IPS-NIHi7 (cell line): ENCODE measurements around the gene FCGBP.
A peak's percentile ranks its signal among the peaks of the same experiment; 100 is the strongest.

ENCODE experiments used
- DNase-seq: peaks from one replicate; pipeline ENCODE4 v3.0.0; 2012; ENCODE audit warnings: mixed read lengths; ENCODE audit errors: extremely low spot score

FCGBP gene

GRCh38 chr19:39946532-39946931 is 12.1 kb upstream of the FCGBP start:
- DNase-seq: no peak

GRCh38 chr19:39943586-39943985 is 9.2 kb upstream of the FCGBP start:
- no peak for DNase-seq

DNA sequence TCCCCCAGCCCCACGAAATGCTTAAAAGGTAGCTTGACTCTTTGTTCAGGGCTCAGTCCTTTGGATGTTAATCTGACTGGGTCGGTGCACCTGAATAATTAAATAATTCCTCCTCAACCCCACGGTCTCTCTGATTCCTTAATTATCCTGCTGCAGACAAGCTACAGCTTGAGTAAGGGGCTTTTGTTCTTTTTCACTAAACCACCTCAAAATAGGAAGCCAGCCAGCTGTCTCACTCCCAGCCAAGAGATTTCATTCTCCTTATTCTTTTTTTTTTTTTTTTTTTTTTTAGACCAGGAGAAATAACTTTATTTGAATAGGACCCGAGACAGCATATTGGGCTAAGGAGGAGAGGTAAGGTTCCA is 7.9 kb upstream of the FCGBP start:
- no peak for DNase-seq

- peak; percentile 16 for DNase-seq
These were observed 7.4 kb upstream of the FCGBP start for GRCh38 chr19:39941615-39942365.

DNA sequence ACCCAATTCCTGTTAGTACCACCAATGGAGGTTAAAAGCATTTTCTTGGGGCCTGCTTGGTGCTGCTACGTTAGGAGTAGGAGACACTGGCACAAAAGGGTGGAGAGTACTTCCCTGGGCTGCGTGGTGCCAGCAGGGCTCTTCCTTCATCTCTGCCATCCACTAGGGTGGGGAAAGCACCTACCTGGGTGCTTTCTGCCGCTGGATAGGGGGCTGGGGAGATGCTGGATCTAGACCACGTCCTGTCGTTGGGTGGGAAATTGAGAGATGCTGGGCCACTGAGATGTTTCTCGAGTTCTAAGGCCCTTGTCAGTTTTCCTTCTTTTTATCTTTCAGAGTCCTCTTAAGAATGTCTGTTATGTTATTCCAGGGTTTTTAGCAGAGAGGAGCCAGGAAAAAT is 6.7 kb upstream of the FCGBP start:
- DNase-seq: no peak

DNA sequence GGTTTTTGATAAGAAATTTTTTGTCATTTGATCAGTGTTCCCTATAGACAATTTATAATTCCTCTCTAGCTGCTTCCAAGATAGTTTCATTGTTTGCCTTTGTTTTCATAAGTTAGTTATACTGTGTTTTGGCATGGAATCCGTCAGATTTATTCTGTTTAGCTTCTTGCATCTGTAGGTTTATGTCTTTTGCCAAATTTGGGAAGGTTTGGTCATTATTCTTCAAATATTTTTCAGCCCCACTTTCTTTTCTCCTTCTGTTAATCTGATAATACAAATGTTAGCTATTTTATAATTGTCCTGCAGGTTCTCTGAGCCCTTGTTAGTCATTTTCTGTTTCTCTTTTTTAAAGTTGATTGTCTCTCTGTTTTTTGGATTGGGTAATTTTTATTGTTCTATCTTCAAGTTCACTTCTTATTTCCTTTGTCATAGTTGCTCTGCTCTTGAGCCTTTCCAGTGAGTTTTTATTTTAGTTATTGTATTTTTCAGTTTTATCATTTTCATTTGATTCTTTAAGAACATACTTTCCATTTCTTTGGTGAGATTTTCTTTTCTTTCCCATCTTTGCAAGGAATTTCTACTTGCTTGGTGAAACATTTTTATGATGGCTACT is 5.9 kb upstream of the FCGBP start:
- no peak for DNase-seq

DNA sequence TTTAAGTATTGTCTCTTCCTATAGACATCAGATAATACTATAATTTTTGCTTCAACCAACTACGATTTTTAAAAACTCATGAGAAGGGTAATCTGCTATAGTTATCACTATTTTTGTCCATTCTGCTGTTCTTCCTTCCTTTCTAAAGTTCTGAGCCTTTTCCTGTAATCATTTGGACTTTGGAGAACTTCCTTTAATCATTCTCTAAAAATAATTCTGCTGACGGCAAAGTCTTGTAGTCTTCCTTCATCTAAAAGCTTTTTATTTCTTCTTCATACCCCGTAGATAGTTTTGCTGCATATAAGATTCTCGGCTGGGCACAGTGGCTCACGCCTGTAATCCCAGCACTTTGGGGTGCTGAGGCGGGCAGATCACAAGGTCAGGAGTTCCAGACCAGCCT is 5.1 kb upstream of the FCGBP start:
- no peak for DNase-seq

GRCh38 chr19:39937787-39938186 is 3.4 kb upstream of the FCGBP start:
- DNase-seq: no peak

DNA sequence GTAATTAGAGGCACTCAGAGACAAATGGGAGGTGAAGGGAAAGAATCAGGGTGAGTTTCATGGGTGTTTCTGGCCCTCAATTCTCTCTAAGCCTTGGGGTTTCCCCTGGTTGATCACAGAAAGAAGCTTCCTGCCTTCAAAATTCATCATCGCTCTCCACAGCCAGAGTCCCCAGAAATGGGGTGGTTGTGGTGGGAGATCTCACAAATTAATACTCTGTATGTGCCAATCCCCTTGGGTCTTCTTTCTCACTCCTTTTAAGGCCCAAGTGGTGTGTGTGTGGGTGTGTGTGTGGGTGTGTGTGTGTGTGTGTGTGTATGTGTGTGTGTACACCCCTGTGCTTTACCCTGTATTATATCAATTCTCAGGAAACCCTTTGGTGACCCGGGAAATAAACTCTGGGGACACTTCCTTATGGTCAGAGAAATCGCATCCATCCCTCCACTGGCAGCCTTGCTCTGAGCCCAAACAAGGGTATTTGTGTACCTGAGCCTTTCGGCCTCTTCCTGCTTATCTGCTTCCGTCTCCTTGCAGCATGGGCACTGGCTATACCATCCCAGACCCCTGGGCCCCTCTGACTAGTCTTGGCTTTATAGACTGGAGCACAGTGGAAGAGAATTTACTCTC is 2.8 kb upstream of the FCGBP start:
- peak; percentile 8 for DNase-seq

DNA sequence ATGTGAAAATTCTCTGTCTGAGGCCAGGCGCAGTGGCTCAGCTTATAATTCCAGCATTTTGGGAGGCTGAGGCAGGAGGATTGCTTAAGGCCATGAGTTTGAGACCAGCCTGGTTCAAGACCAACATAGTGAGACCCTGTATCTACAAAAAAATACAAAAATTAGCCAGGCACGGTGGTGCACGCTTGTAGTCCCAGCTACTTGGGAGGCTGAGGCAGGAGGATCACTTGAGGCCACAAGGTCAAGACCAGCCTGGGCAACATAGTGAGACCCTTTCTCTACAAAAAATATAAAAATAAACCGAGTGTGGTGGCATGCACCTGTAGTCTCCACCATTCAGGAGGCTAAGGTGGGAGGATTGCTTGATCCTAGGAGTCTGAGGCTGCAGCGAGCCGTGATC is 2.2 kb upstream of the FCGBP start:
- no peak for DNase-seq

DNA sequence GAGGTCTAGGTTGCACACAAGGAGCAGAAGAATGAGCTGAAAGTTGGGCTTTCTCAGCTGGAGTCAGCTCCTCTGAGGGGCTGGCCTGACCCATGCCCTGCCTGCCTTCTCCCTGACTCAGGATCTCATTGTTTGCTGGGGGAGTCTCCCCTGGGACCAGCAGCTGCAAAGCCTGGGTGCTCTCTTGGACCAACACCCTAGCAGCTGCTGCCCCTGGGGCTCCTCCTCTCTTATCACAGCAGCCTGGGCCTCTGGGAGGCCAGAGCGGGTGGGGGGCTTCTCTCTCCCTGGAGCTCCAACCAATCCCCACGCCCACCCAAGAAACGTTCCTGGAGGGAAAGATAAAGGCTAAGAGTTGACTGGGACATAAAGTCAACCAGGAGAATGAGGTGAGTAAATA is 1.6 kb upstream of the FCGBP start:
- peak; percentile 2 for DNase-seq

- DNase-seq: peak; percentile 25
These were observed 879 bp upstream of the FCGBP start for GRCh38 chr19:39935364-39935661.

- DNase-seq: no peak
These were observed 4.7 kb downstream of the FCGBP start for GRCh38 chr19:39929750-39930149.

GRCh38 chr19:39928357-39928725 is 6.1 kb downstream of the FCGBP start:
- DNase-seq: no peak

DNA sequence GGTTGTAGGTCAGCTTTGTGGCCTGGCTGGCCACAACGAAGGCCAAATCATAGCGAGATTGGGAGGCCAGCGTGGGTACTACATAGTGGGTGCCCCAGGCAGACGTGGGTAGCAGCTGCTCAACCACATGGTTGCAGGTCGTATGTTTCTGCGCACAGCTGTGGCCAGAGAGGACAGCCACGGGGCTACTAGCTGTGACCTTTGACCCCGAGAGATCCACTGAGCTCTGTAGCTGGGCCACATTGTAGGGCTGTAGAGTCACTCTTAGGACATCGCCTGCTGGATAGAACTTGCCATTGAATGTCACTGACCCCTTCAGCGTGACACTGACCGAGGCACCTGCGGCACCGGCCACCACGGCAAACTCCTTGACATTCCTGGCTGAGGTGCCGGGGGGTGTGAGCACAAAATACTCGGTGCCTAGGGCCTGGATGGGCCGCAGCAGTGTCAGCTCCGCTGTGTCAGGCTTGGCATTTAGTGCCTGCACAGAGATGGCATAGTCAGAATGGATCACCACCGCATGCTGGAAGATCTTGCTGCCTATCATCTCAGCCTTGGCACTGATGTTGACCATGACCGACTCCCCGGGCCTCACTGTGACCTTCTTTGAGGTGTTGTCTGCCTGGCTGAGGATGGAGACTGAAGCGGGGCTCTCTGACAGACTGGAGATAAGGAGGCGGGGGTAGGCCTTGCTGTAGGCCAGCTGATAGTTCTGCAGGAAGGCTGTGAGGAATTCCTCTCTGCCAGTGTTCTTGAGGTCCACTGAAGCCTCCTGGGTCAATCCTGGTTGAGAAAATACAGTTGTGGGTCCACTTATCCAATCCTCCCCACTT is 6.7 kb downstream of the FCGBP start:
- no peak for DNase-seq

DNA sequence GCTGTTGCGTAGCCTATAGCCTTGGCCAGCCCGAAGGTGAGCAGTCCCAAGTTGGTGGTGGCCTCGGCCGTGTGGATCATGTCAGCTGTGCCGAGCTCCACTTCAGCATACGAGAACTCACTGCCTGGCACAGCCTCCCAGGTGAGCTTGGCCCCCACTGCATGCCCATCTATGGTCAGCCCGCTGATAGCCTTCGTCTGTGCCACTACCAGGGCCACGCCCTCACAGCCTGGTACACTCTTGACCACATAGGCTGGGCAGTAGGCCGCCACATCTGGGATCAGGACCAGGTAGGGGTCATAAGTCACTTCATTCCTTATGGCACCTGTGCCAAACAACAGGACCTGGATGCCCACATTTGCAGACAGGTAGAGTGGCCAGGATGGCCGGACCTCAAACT is 7.4 kb downstream of the FCGBP start:
- DNase-seq: no peak

- DNase-seq: no peak
These were observed 8.2 kb downstream of the FCGBP start for GRCh38 chr19:39926170-39926760.

- DNase-seq: no peak
These were observed 9.5 kb downstream of the FCGBP start for GRCh38 chr19:39924952-39925351.

DNA sequence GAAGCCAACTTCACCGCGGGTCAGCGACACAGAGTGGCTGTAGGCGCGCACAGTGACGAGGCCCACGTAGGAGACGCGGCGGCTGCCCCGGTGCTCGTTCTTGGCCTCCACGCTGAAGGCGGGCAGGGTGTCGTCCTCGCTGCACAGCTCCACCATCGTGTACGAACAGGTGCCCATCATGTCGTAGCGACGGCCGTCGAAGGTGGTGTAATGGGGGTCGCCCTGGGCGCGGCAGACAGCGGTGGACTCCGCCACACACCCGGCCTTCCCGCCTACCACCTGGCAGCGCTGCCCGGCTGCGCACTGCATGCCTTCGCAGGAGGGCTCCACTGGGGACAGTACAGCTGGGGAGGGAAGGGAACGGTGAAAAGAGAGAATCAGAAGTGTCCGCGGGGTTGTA is 10.0 kb downstream of the FCGBP start:
- DNase-seq: peak; percentile 7

- no peak for DNase-seq
These were observed 10.6 kb downstream of the FCGBP start for GRCh38 chr19:39923862-39924261.

DNA sequence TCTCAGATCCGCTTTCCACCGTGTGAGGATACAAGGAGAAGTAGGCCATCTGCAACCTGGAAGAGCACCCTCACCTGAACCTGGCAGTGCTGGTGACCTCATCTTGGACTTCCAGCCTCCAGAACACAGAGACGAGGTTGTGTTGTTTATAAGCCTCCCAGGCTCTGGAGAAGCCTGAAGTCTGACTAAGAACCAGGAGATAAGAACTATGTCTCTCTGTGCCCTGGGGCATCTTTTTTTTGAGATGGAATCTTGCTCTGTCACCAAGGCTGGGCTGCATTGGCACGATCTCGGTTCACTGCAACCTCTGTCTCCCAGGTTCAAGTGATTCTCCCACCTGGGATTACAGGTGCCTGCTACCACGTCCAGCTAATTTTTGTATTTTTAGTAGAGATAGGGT is 14.5 kb downstream of the FCGBP start:
- no peak for DNase-seq

- DNase-seq: no peak
These were observed 16.2 kb downstream of the FCGBP start for GRCh38 chr19:39918183-39918651.
